Measurements from ENCODE around the gene ZNF536. TPM values are rescaled to one million over a fixed set of nuclear protein-coding genes. Genes with fewer than 3 reads are reported as not detected.
A peak's percentile ranks its signal among the peaks of the same experiment; 100 is the strongest.

ZNF536 gene
- total and polyA plus RNA-seq, 9 of the 15 experiments (the other 6 are each of a cell fraction or from before 2014, with no cell fraction given), result not detected

DNA sequence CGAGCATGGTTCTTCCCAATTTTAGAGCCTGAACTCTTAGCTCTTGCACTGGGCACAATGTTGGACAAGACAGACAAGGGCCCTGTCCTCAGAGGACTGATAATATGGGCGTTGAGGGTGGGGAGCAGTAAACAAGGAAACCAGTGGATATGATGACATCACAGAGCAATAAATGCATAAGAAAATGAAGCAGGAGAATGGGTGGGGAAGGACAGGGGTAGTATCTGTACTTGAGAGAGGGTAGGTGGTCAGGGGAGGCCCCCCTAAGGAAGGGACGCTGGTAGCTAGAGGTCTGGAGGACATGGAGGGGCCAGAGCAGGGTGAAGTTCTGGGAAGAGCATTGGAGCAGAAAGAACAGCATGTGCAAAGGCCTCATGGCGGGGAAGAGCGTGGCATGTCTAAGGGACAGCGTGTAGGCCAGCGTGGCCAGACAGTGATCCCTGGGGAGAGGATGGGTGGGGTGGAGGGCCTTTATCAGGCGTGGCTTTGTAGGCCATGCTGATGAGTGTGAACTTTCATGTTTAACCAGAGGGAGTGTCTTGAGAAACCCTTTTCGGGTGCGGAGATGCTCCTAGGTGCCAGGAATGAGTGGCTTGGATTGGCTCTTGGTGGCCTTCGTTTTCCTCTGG is 15.1 kb upstream of the ZNF536 start:
- Histone ChIP-seq H3K9ac (ENCODE audit: insufficient read depth in 1 of 2, low read depth in 2 of 2, low read length in 2 of 2) (no peak overlapping the region), H3K9me3 (replicated peaks; ENCODE audit: control insufficient read depth, insufficient read depth, low read depth, low read length) (no peaks in the 10 kb centered on the region), H3K27ac (ENCODE audit: extremely low read depth, low read depth, low read length) (no peak overlapping the region), H3K4me2 (ENCODE audit: insufficient read depth, low read length) (no peak overlapping the region), H4K20me1 (replicated peaks; ENCODE audit: control insufficient read depth, insufficient read depth, low read length) (0 out of 2 replicates have a peak, but pooled peaks cover 4% of the 10 kb centered on the region), H3K9me1 (ENCODE audit: control insufficient read depth, insufficient read depth, low read length) (no peaks in the 10 kb centered on the region), H3K4me3 (no peak overlapping the region), H3K36me3 (ENCODE audit: control insufficient read depth, insufficient read depth, low read length) (no peaks in the 10 kb centered on the region), H2AFZ (ENCODE audit: low read depth, low read length) (no peak overlapping the region), H3K27me3 (ENCODE audit: control insufficient read depth in 2 of 2, insufficient read depth in 2 of 2, low read length in 2 of 2) (peaks cover 12 to 27% of the 10 kb centered on the region in 2 experiments), H3K4me1 (replicated peaks in 1 of 2; ENCODE audit: control insufficient read depth in 2 of 2, insufficient read depth in 2 of 2, low read length in 2 of 2) (no peaks in the 10 kb centered on the region), H3K79me2 (ENCODE audit: control insufficient read depth, insufficient read depth, low read length) (no peaks in the 10 kb centered on the region)
- BruUV-seq (replicated peaks), result no TSS peak
- no peak for FAIRE-seq
- ChIA-PET POLR2A (interaction anchor here (0.6 kb wide), 1 partner anchor 804 kb away, joined by 3 read pairs; no protein-coding TSS in a partner anchor), CTCF (ENCODE audit: low intra/inter-chr PET ratio) (no interaction called here)
- intact Hi-C loops (cut with micrococcal nuclease) (no loop called here), in situ Hi-C loops (cut with MboI) (no loop called here)
- peak; percentile 29; the same call in 1 of the 3 replicates for ATAC-seq
- 4% methylated on average over 11 of the region's 11 CpGs for WGBS (ENCODE audit: insufficient coverage, low coverage, missing lambda C conversion rate)
- DNase-seq (ENCODE audit: extremely low read depth in 1 of 4, low spot score in 3 of 4), result no peak
- TF ChIP-seq, protein P1, sequence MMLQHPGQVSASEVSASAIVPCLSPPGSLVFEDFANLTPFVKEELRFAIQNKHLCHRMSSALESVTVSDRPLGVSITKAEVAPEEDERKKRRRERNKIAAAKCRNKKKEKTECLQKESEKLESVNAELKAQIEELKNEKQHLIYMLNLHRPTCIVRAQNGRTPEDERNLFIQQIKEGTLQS (IDR thresholded peaks at IDR 0.05), result 0 out of 2 replicates have a peak, but pooled peaks have one; percentile 9
- TF ChIP-seq, protein P1 (CRISPR knock-in tag; conservative IDR thresholded peaks at IDR 0.05), result no peak
- TF ChIP-seq ELF4 (CRISPR knock-in tag; IDR thresholded peaks at IDR 0.05), result no peak
- 0 out of 2 replicates have a peak, but pooled peaks have one; percentile 13 for TF ChIP-seq L3MBTL2 (IDR thresholded peaks at IDR 0.05)

DNA sequence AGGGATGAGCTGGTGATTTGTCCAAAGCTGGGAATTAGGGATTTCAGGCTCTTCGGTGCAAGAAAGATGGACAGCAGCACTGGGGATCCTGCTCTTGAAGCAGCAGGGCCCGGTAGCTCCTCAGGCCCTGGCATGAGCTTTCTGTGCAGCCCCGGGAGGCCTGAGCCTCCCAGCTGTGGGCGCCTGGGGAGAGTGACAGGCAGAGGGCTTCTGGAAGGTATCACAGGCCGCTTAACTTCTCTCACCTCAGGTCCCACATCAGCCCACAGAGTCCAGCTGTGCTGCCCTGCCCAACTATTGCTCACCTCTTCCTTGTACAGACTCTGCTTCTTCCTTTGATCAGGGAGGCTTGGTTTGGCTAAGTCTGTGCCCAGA is 14.6 kb upstream of the ZNF536 start:
- no peak for FAIRE-seq
- WGBS (ENCODE audit: insufficient coverage, low coverage, missing lambda C conversion rate), result 0% methylated on average over 5 of the region's 5 CpGs
- BruUV-seq (replicated peaks), result no TSS peak
- TF ChIP-seq RBM39 (optimal IDR thresholded peaks at IDR 0.05; ENCODE audit: low read depth, low read length) (no peak), PRPF4 (IDR thresholded peaks at IDR 0.05; ENCODE audit: insufficient read depth, low read depth, low read length, poor library complexity, severe bottlenecking) (no peak), CBX1 (IDR thresholded peaks at IDR 0.05; ENCODE audit: low read depth) (no peak), ZNF445 (CRISPR knock-in tag; IDR thresholded peaks at IDR 0.05; ENCODE audit: low read depth) (no peak), RBM22 (IDR thresholded peaks at IDR 0.05; ENCODE audit: low read depth, low read length, poor library complexity, severe bottlenecking) (no peak), POLR2A (conservative IDR thresholded peaks at IDR 0.05) (no peak), NFE2 (IDR thresholded peaks at IDR 0.05; ENCODE audit: low read depth) (no peak), ESRRA (IDR thresholded peaks at IDR 0.05; ENCODE audit: borderline replicate concordance, low read depth) (no peak)
- TF ChIP-seq, protein P2, sequence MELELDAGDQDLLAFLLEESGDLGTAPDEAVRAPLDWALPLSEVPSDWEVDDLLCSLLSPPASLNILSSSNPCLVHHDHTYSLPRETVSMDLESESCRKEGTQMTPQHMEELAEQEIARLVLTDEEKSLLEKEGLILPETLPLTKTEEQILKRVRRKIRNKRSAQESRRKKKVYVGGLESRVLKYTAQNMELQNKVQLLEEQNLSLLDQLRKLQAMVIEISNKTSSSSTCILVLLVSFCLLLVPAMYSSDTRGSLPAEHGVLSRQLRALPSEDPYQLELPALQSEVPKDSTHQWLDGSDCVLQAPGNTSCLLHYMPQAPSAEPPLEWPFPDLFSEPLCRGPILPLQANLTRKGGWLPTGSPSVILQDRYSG (tag; conservative IDR thresholded peaks at IDR 0.05; ENCODE audit: low read depth), result no peak
- TF ChIP-seq, protein P3, sequence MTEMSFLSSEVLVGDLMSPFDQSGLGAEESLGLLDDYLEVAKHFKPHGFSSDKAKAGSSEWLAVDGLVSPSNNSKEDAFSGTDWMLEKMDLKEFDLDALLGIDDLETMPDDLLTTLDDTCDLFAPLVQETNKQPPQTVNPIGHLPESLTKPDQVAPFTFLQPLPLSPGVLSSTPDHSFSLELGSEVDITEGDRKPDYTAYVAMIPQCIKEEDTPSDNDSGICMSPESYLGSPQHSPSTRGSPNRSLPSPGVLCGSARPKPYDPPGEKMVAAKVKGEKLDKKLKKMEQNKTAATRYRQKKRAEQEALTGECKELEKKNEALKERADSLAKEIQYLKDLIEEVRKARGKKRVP (CRISPR knock-in tag; IDR thresholded peaks at IDR 0.05), result no peak

More for the DNA sequence above, 14.6 kb upstream of the ZNF536 start:
- H3K9me1 ChIP-seq (ENCODE audit: control insufficient read depth, insufficient read depth, low read length), result peaks cover 3% of the 10 kb centered on the region
- in situ Hi-C loops (cut with MboI) (no loop called here), intact Hi-C loops (cut with micrococcal nuclease) (no loop called here)
- ATAC-seq, result no peak
- no peak overlapping the region for H3K9ac ChIP-seq (ENCODE audit: insufficient read depth in 1 of 2, low read depth in 2 of 2, low read length in 2 of 2)
- H3K36me3 ChIP-seq (ENCODE audit: control insufficient read depth, insufficient read depth, low read length), result no peaks in the 10 kb centered on the region
- ChIA-PET CTCF (ENCODE audit: low intra/inter-chr PET ratio) (no interaction called here), POLR2A (no interaction called here)
- no peak overlapping the region for H3K27ac ChIP-seq (ENCODE audit: extremely low read depth, low read depth, low read length)
- H3K27me3 ChIP-seq (ENCODE audit: control insufficient read depth in 2 of 2, insufficient read depth in 2 of 2, low read length in 2 of 2), result peaks cover 14 to 32% of the 10 kb centered on the region in 2 experiments
- H3K4me2 ChIP-seq (ENCODE audit: insufficient read depth, low read length), result no peak overlapping the region
- H3K4me3 ChIP-seq, result no peak overlapping the region
- H3K79me2 ChIP-seq (ENCODE audit: control insufficient read depth, insufficient read depth, low read length), result no peaks in the 10 kb centered on the region
- no peaks in the 10 kb centered on the region for H3K4me1 ChIP-seq (replicated peaks in 1 of 2; ENCODE audit: control insufficient read depth in 2 of 2, insufficient read depth in 2 of 2, low read length in 2 of 2)
- H3K9me3 ChIP-seq (replicated peaks; ENCODE audit: control insufficient read depth, insufficient read depth, low read depth, low read length), result no peaks in the 10 kb centered on the region
- no peak for DNase-seq (ENCODE audit: extremely low read depth in 1 of 4, low spot score in 3 of 4)
- H4K20me1 ChIP-seq (replicated peaks; ENCODE audit: control insufficient read depth, insufficient read depth, low read length), result 0 out of 2 replicates have a peak, but pooled peaks cover 4% of the 10 kb centered on the region
- no peak overlapping the region for H2AFZ ChIP-seq (ENCODE audit: low read depth, low read length)
